Adrenal gland (tissue), 5 donors: ENCODE results near the gene SMIM35.

Experiments used
- CTCF ChIP-seq, 6 experiments: fragments of 450-650 bp in 4 of 6; fragments of 200-600 bp in 2 of 6; sonication (generic) in 1 of 6; IDR thresholded peaks; 1 replicate in 5 of 6; 2 replicates in 1 of 6; pipeline versions ENCODE4 v1.5.1 to v1.8.0; 2016 to 2021; ENCODE audit warnings: antibody characterized with exemption in 6 of 6, mild to moderate bottlenecking in 2 of 6, moderate library complexity in 1 of 6
- POLR2A ChIP-seq, 2 donors: fragments of 450-650 bp; IDR thresholded peaks; one replicate each; pipeline ENCODE4 v1.6.1; 2017; ENCODE audit warnings: antibody characterized with exemption in 2 of 2, mild to moderate bottlenecking in 2 of 2, moderate library complexity in 1 of 2
- donor health status: DM: no; HTN: no; CAD: no.

- no peak for TF ChIP-seq POLR2A (IDR thresholded peaks at IDR 0.05)
- no peak for TF ChIP-seq CTCF (IDR thresholded peaks at IDR 0.05)
Measured at GRCh38 chr11:118098996-118099837, 12.5 kb upstream of the SMIM35 start.
